IPS-20b (cell line): Measurements from ENCODE around the gene SNX11.
"Not testable (repeated sequence)": the region's sequence is repeated elsewhere in the genome, so short reads cannot be mapped to it uniquely, and the experiment has no call there.

Experiments
- H3K27ac ChIP-seq: one replicate; pipeline ENCODE4 v1.5.1; 2013; ENCODE audit warnings: low read length
- H3K27me3 ChIP-seq: 2 replicates; pipeline ENCODE4 v1.6.1; 2013; ENCODE audit warnings: mild to moderate bottlenecking, low read length, inconsistent platforms; ENCODE audit not compliant: insufficient read depth
- H3K36me3 ChIP-seq: 2 replicates; pipeline ENCODE4 v1.6.1; 2013; ENCODE audit warnings: low read depth, mild to moderate bottlenecking, inconsistent platforms, low read length, moderate library complexity; ENCODE audit not compliant: insufficient read depth
- H3K4me1 ChIP-seq: 2 replicates; pipeline ENCODE4 v1.6.1; 2013; ENCODE audit warnings: mild to moderate bottlenecking, control low read depth, inconsistent platforms, low read length, moderate library complexity; ENCODE audit not compliant: insufficient read depth
- H3K4me3 ChIP-seq: 2 replicates; pipeline ENCODE4 v1.5.1; 2013; ENCODE audit warnings: mild to moderate bottlenecking, low read length, inconsistent platforms
- H3K9ac ChIP-seq: 2 replicates; pipeline ENCODE4 v1.6.1; 2013; ENCODE audit warnings: low read depth, mild to moderate bottlenecking, inconsistent platforms, low read length, moderate library complexity
- H3K9me3 ChIP-seq: 2 replicates; pipeline ENCODE4 v1.6.1; 2013; ENCODE audit warnings: mild to moderate bottlenecking, low read depth, low read length, inconsistent platforms; ENCODE audit not compliant: insufficient read depth

Gene SNX11

GRCh38 chr17:48070195-48070594 is 37.4 kb upstream of the SNX11 start:
- Histone ChIP-seq H3K27ac (no peak overlapping the region), H3K9ac (no peak overlapping the region), H3K27me3 (no peaks in the 10 kb centered on the region), H3K36me3 (peaks cover 89% of the 10 kb centered on the region), H3K9me3 (no peaks in the 10 kb centered on the region), H3K4me1 (peaks cover 13% of the 10 kb centered on the region; the same call in 1 of the 2 replicates), H3K4me3 (no peak overlapping the region)

DNA sequence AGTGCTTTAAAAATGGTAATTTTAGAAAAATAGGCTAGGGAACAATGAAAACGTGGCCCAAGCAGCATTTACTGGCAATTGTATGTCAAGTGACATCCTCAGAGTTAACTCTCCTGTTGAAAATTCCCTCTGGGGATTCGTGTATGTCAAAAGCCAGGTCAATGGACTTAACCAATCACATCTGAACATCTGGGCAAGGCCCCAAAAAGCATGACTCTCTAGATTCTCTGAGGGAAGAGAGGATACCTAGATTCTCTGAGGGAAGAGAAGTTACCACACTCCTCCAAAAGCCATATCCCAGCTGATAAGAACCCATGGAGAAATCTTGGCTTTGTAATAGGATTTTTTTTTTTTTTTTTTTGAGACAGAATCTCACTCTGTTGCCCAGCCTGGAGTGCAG is 35.9 kb upstream of the SNX11 start:
- Histone ChIP-seq H3K27ac (no peak overlapping the region), H3K4me3 (no peak overlapping the region), H3K9ac (no peak overlapping the region), H3K36me3 (peaks cover 92% of the 10 kb centered on the region), H3K27me3 (no peaks in the 10 kb centered on the region), H3K9me3 (no peaks in the 10 kb centered on the region), H3K4me1 (peaks cover 4% of the 10 kb centered on the region; the same call in 1 of the 2 replicates)

DNA sequence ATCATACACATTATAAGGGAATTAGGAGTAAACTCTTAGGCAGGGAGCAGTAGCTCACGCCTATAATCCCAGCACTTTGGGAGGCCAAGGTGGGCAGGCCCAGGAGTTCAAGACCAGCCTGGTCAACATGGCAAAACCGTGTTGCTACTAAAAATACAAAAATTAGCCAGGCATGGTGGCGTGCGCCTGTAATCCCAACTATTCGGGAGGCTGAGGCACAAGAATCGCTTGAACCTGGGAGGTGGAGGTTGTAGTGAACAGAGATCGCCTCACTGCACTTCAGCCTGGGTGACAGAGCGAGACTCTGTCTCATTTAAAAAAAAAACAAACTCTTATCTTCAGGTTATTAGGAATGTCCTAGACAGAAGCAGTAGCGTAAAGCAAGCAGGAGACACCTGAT is 34.8 kb upstream of the SNX11 start:
- H3K36me3 ChIP-seq, result peaks cover 85% of the 10 kb centered on the region
- not testable (repeated sequence) for H3K27ac ChIP-seq, H3K9me3 ChIP-seq, H3K9ac ChIP-seq, H3K27me3 ChIP-seq, H3K4me3 ChIP-seq, H3K4me1 ChIP-seq

- peaks cover 77% of the 10 kb centered on the region for H3K36me3 ChIP-seq
- not testable (repeated sequence) for H3K4me1 ChIP-seq, H3K4me3 ChIP-seq, H3K27me3 ChIP-seq, H3K9ac ChIP-seq, H3K9me3 ChIP-seq, H3K27ac ChIP-seq
These were observed 33.9 kb upstream of the SNX11 start for GRCh38 chr17:48073566-48074094.

DNA sequence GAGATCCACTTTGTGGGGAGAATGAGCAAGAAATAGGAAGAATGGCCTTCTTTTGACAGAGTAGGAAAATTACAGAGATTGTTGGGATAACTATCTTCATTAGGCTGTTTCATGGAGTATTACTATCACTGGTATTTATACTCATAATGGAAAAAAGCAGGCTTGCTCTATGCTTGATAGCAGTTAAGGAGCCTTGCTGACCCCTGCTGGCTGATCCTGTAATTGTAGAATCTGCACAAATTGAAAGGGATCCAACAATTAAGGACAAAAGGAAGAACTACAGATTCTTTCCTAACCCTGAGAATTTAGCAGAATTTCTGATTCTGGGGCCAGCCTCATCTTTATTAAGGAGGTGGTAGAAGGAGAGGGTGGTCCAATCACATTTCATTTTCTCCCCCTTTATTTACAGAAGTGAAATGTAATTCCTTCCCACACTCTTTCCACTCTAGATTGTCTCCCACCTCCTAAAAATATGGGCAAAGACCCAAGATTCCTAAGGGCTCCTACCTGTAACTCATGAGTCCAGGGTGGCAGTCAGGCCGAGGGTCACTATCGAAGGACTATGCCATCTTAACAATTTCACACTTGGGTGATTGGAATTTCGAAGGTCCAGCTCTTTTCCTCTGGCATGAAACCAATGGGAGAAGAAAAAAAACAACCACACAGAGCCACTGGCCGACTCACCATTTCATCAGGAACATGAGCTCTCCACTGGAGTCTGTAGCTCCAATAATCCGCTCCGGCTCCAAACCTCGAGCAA is 33.1 kb upstream of the SNX11 start:
- Histone ChIP-seq H3K9ac (no peak overlapping the region), H3K27me3 (no peaks in the 10 kb centered on the region), H3K27ac (no peak overlapping the region), H3K9me3 (no peaks in the 10 kb centered on the region), H3K4me3 (no peak overlapping the region), H3K4me1 (no peaks in the 10 kb centered on the region), H3K36me3 (peaks cover 73% of the 10 kb centered on the region)

DNA sequence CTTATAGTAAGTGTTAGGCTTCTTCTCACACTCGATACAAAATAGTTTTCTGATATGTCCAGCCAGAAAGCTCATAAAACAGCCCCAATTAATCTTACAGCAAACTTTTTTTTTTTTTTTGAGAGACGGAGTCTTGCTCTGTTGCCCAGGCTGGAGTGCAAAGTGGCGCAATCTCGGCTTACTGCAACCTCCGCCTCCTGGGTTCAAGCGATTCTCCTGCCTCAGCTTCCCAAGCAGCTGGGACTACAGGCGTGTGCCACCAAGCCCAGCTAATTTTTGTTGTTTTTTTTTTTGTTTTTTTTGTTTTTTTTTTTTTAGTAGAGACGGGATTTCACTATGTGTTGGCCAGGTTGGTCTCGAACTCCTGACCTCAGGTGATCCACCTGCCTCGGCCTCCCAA is 30.4 kb upstream of the SNX11 start:
- not testable (repeated sequence) for H3K9ac ChIP-seq, H3K27me3 ChIP-seq
- peaks cover 47% of the 10 kb centered on the region for H3K36me3 ChIP-seq

GRCh38 chr17:48081858-48082257 is 25.7 kb upstream of the SNX11 start:
- Histone ChIP-seq H3K27ac (no peak overlapping the region), H3K9ac (no peak overlapping the region), H3K4me1 (no peaks in the 10 kb centered on the region), H3K4me3 (no peak overlapping the region), H3K27me3 (no peaks in the 10 kb centered on the region), H3K36me3 (peaks cover 2% of the 10 kb centered on the region; the same call in 1 of the 2 replicates), H3K9me3 (no peaks in the 10 kb centered on the region)

More for the DNA sequence above, 30.4 kb upstream of the SNX11 start:
- not testable (repeated sequence) for H3K4me3 ChIP-seq, H3K4me1 ChIP-seq, H3K27ac ChIP-seq, H3K9me3 ChIP-seq

- Histone ChIP-seq H3K36me3 (no peaks in the 10 kb centered on the region), H3K9ac (no peak overlapping the region), H3K9me3 (no peaks in the 10 kb centered on the region), H3K27me3 (no peaks in the 10 kb centered on the region), H3K4me1 (no peaks in the 10 kb centered on the region), H3K27ac (no peak overlapping the region), H3K4me3 (no peak overlapping the region)
These were observed 22.6 kb upstream of the SNX11 start for GRCh38 chr17:48084932-48085331.

DNA sequence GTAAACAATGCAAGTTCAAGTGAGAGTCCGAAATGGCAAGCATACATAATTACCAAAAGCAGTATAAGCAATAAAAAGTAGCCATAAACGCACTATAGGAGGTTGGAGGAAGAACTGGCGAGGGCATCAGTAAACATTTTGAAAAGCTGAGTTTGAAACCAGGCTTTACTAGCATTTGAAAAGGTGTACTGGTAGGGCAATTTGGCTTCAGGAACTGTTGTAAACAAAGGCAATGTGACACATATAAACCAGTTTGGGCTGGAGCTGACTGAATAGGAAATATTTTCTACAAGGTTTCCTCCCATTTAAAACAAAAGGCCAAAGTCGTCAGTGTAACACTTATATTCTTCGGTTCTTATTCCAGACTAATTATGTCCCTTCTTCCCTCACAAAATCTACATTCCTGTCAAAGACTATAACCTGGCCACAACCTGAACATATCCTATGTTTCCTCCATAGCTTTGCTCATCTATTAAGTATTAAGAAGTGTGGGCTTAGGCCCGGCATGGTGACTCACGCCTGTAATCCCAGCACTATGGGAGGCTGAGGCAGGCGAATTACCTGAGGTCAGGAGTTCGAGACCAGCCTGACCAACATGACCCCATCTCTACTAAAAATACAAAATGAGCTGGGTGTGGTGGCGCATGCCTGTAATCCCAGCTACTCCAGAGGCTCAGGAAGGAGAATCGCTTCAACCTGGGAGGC is 14.1 kb upstream of the SNX11 start:
- Histone ChIP-seq H3K9ac (no peak overlapping the region), H3K36me3 (peaks cover 12% of the 10 kb centered on the region; the same call in 1 of the 2 replicates), H3K4me3 (no peak overlapping the region), H3K27ac (no peak overlapping the region), H3K9me3 (no peaks in the 10 kb centered on the region), H3K27me3 (no peaks in the 10 kb centered on the region), H3K4me1 (no peaks in the 10 kb centered on the region)

GRCh38 chr17:48095611-48096010 is 12.0 kb upstream of the SNX11 start:
- no peak overlapping the region for H3K27ac ChIP-seq

GRCh38 chr17:48100160-48100559 is 7.4 kb upstream of the SNX11 start:
- Histone ChIP-seq H3K9ac (peak overlapping the region; percentile 92; the same call in 1 of the 2 replicates), H3K4me1 (no peaks in the 10 kb centered on the region; the same call in 1 of the 2 replicates), H3K9me3 (no peaks in the 10 kb centered on the region), H3K27ac (no peak overlapping the region), H3K4me3 (peak overlapping the region; percentile 78), H3K27me3 (no peaks in the 10 kb centered on the region), H3K36me3 (peaks cover 12% of the 10 kb centered on the region; the same call in 1 of the 2 replicates)

More at GRCh38 chr17:48095611-48096010, 12.0 kb upstream of the SNX11 start:
- Histone ChIP-seq H3K9ac (no peak overlapping the region), H3K4me3 (no peak overlapping the region), H3K36me3 (peaks cover 12% of the 10 kb centered on the region; the same call in 1 of the 2 replicates), H3K27me3 (no peaks in the 10 kb centered on the region), H3K9me3 (no peaks in the 10 kb centered on the region), H3K4me1 (no peaks in the 10 kb centered on the region; the same call in 1 of the 2 replicates)
